Measurements from ENCODE around the gene MRPS11.
"Not testable (repeated sequence)": the region's sequence is repeated elsewhere in the genome, so short reads cannot be mapped to it uniquely, and the experiment has no call there.

MRPS11 gene

DNA sequence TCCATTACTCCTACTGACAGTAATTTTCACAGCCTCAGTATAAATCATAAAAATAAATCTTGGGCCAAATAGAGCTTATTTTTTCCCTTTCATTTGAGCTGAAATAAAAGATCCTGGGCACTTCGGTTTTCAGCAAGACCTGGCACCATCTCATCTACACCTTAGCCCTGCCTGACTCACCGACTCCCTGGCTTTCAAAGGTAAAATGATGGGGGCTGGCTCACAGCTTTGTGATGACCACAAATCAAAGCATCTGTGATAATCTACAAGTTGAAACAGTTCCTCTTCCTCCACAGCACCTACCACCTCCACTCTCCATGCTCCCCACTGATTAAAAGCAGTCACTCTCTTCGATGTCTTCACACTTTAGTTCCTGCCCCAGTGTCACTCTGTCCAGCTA lies 51.4 kb downstream of the MRPS11 start:
- no peak overlapping the region for H3K4me3 ChIP-seq (ENCODE audit: low read depth, low read length)
- no peak for TF ChIP-seq CTCF (IDR thresholded peaks at IDR 0.05; ENCODE audit: control insufficient read depth, extremely low read depth, insufficient read depth)
- no peak for DNase-seq (ENCODE audit: low read depth)

DNA sequence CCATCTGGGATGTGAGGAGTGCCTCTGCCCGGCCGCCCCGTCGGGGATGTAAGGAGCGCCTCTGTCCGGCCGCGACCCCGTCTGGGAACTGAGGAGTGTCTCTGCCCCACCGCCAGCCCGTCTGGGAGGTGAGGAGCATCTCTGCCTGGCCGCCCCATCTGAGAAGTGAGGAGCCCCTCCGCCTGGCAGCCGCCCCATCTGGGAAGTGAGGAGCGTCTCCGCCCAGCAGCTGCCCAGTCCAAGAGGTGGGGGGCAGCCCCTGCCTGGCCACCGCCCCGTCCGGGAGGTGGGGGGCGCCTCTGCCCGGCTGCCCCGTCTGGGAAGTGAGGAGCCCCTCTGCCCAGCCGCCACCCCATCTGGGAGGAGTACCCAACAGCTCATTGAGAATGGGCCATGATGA lies 56.6 kb downstream of the MRPS11 start:
- DNase-seq (ENCODE audit: low read depth); H3K4me3 ChIP-seq (ENCODE audit: low read depth, low read length): not testable (repeated sequence)

DNA sequence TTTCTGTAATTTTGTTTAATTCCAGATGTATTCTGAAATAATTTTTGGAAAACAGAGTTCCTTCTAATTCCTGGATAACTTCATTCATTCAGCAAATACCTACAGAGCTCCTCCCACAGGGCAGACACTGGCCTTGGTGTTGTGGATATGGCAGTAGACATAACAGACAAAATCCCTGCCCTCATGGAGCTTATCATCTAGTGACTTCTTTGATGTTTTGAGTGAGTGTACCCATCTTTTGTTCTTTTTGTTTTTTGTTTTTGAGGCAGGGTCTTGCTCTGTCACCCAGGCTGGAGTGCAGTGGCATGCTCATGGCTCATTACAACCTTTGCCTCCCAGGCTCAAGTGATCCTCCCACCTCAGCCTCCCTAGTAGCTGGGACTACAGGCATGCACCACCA lies 57.9 kb downstream of the MRPS11 start:
- TF ChIP-seq CTCF (IDR thresholded peaks at IDR 0.05; ENCODE audit: control insufficient read depth, extremely low read depth, insufficient read depth): no peak
- no peak for DNase-seq (ENCODE audit: low read depth)
- H3K4me3 ChIP-seq (ENCODE audit: low read depth, low read length): no peak overlapping the region

GRCh38 chr15:88526247-88526879 lies 58.9 kb downstream of the MRPS11 start:
- no peak for DNase-seq (ENCODE audit: low read depth)
- no peak overlapping the region for H3K4me3 ChIP-seq (ENCODE audit: low read depth, low read length)
- no peak for TF ChIP-seq CTCF (IDR thresholded peaks at IDR 0.05; ENCODE audit: control insufficient read depth, extremely low read depth, insufficient read depth)

- no peak for TF ChIP-seq CTCF (IDR thresholded peaks at IDR 0.05; ENCODE audit: control insufficient read depth, extremely low read depth, insufficient read depth)
- H3K4me3 ChIP-seq (ENCODE audit: low read depth, low read length): no peak overlapping the region
- no peak for DNase-seq (ENCODE audit: low read depth)
Measured at GRCh38 chr15:88529021-88529630, 61.6 kb downstream of the MRPS11 start.

All from LNCaP clone FGC (cell line).